Measurements from ENCODE around the gene FSTL1. TPM values are rescaled to one million over a fixed set of nuclear protein-coding genes. Genes with fewer than 3 reads are reported as not detected.

The FSTL1 gene
- total RNA-seq, 1 donor from 2014 or later, result 243 TPM

GRCh38 chr3:120443626-120444123 is 7.1 kb downstream of the FSTL1 start:
- H3K4me3 ChIP-seq, result peak overlapping the region; percentile 86
- peaks cover 98% of the 10 kb centered on the region for H3K4me1 ChIP-seq
- no peak for DNase-seq
- no peak for TF ChIP-seq CTCF (IDR thresholded peaks at IDR 0.05; ENCODE audit: borderline replicate concordance)
- H3K27ac ChIP-seq (replicated peaks), result peak overlapping the region; percentile 98
- H3K36me3 ChIP-seq, result peaks cover 32% of the 10 kb centered on the region
- H3K9me3 ChIP-seq (replicated peaks), result no peaks in the 10 kb centered on the region
- intact Hi-C loops (cut with micrococcal nuclease), result no loop called here
- H3K27me3 ChIP-seq (ENCODE audit: low read depth), result no peaks in the 10 kb centered on the region

GRCh38 chr3:120442975-120443517 is 7.7 kb downstream of the FSTL1 start:
- Histone ChIP-seq H3K36me3 (peaks cover 32% of the 10 kb centered on the region), H3K4me3 (peak overlapping the region; percentile 1), H3K27ac (replicated peaks) (peak overlapping the region; percentile 98), H3K4me1 (peaks cover 98% of the 10 kb centered on the region), H3K9me3 (replicated peaks) (no peaks in the 10 kb centered on the region), H3K27me3 (ENCODE audit: low read depth) (no peaks in the 10 kb centered on the region)
- peak; percentile 35 for TF ChIP-seq CTCF (IDR thresholded peaks at IDR 0.05; ENCODE audit: borderline replicate concordance)
- no peak for DNase-seq
- intact Hi-C loops (cut with micrococcal nuclease), result no loop called here

GRCh38 chr3:120441776-120442175 is 9.0 kb downstream of the FSTL1 start:
- Histone ChIP-seq H3K36me3 (peaks cover 32% of the 10 kb centered on the region), H3K9me3 (replicated peaks) (no peaks in the 10 kb centered on the region), H3K27ac (replicated peaks) (peak overlapping the region; percentile 68), H3K27me3 (ENCODE audit: low read depth) (no peaks in the 10 kb centered on the region), H3K4me1 (peaks cover 98% of the 10 kb centered on the region), H3K4me3 (peak overlapping the region; percentile 2)
- no peak for DNase-seq
- intact Hi-C loops (cut with micrococcal nuclease), result no loop called here
- no peak for TF ChIP-seq CTCF (IDR thresholded peaks at IDR 0.05; ENCODE audit: borderline replicate concordance)

GRCh38 chr3:120440762-120441161 is 10.0 kb downstream of the FSTL1 start:
- Histone ChIP-seq H3K4me3 (peak overlapping the region; percentile 7), H3K4me1 (peaks cover 98% of the 10 kb centered on the region), H3K36me3 (peaks cover 21% of the 10 kb centered on the region), H3K27ac (replicated peaks) (peak overlapping the region; percentile 68), H3K27me3 (ENCODE audit: low read depth) (no peaks in the 10 kb centered on the region), H3K9me3 (replicated peaks) (no peaks in the 10 kb centered on the region)
- no peak for TF ChIP-seq CTCF (IDR thresholded peaks at IDR 0.05; ENCODE audit: borderline replicate concordance)
- intact Hi-C loops (cut with micrococcal nuclease), result no loop called here
- DNase-seq, result no peak

- H3K9me3 ChIP-seq (replicated peaks), result no peaks in the 10 kb centered on the region
- peak overlapping the region; percentile 7 for H3K4me3 ChIP-seq
- H3K27me3 ChIP-seq (ENCODE audit: low read depth), result no peaks in the 10 kb centered on the region
- peak overlapping the region; percentile 68 for H3K27ac ChIP-seq (replicated peaks)
- peaks cover 21% of the 10 kb centered on the region for H3K36me3 ChIP-seq
- DNase-seq, result no peak
- intact Hi-C loops (cut with micrococcal nuclease), result no loop called here
- no peak for TF ChIP-seq CTCF (IDR thresholded peaks at IDR 0.05; ENCODE audit: borderline replicate concordance)
- H3K4me1 ChIP-seq, result peaks cover 98% of the 10 kb centered on the region
These were observed 10.6 kb downstream of the FSTL1 start for GRCh38 chr3:120440001-120440703.
